Heart left ventricle (tissue), 16 donors: ENCODE measurements around the gene BORCS8. TPM values are rescaled to one million over a fixed set of nuclear protein-coding genes. Genes with fewer than 3 reads are reported as not detected.

Source experiments
- ATAC-seq, 4 donors: fragments of 200-7000 bp; cut with Tn5 transposase; one replicate each; pipeline ENCODE4 v1.9.1; 2020 to 2022; ENCODE audit warnings: moderate library complexity in 4 of 4, mild to moderate bottlenecking in 3 of 4, moderate number of reproducible peaks in 1 of 4
- DNase-seq, 5 donors: peaks; one replicate each; pipeline ENCODE4 v3.0.0-alpha.2; 2020
- H3K27ac ChIP-seq, 12 donors: fragments of 200-600 bp; sonication (generic) in 4 of 12; one replicate each; pipeline versions ENCODE4 v1.5.0 to v1.8.0; 2016 to 2022; ENCODE audit warnings: mild to moderate bottlenecking in 2 of 12
- H3K27me3 ChIP-seq, 9 donors: fragments of 200-600 bp; sonication (generic) in 2 of 9; one replicate each; pipeline versions ENCODE4 v1.5.1 to v1.8.0; 2016 to 2022; ENCODE audit warnings: mild to moderate bottlenecking in 3 of 9
- H3K36me3 ChIP-seq, 9 donors: fragments of 200-600 bp; sonication (generic) in 2 of 9; one replicate each; pipeline versions ENCODE4 v1.5.0 to v1.8.0; 2018 to 2022; ENCODE audit warnings: mild to moderate bottlenecking in 2 of 9
- H3K4me1 ChIP-seq, 12 donors: fragments of 200-600 bp; sonication (generic) in 4 of 12; one replicate each; pipeline versions ENCODE4 v1.5.0 to v1.8.0; 2016 to 2022; ENCODE audit warnings: mild to moderate bottlenecking in 3 of 12
- H3K4me3 ChIP-seq, 12 donors: fragments of 200-600 bp; sonication (generic) in 4 of 12; one replicate each; pipeline versions ENCODE4 v1.5.0 to v1.8.0; 2017 to 2022; ENCODE audit warnings: mild to moderate bottlenecking in 9 of 12, moderate library complexity in 4 of 12
- H3K9me3 ChIP-seq, 12 donors: fragments of 200-600 bp; sonication (generic) in 4 of 12; one replicate each; pipeline versions ENCODE4 v1.5.0 to v1.8.0; 2016 to 2022; ENCODE audit warnings: mild to moderate bottlenecking in 1 of 12
- CTCF ChIP-seq, 12 donors: fragments of 200-600 bp; sonication (generic) in 4 of 12; IDR thresholded peaks; one replicate each; pipeline versions ENCODE4 v1.5.0 to v1.8.0; 2018 to 2022; ENCODE audit warnings: antibody characterized with exemption in 12 of 12, mild to moderate bottlenecking in 5 of 12
- POLR2A ChIP-seq, 2 donors: fragments of 450-650 bp; IDR thresholded peaks; one replicate each; pipeline ENCODE4 v1.6.1; 2017; ENCODE audit warnings: antibody characterized with exemption in 2 of 2, mild to moderate bottlenecking in 2 of 2, moderate library complexity in 2 of 2
- WGBS, 4 donors: extraction: QIAGEN DNeasy Blood & Tissue Kit in 2 of 4; methylation state at CpG; one replicate each; pipeline versions ENCODE4 v1.1.5 to v1.1.7; 2013 to 2018; 5-methylcytosine and 5-hydroxymethylcytosine counted together
- intact Hi-C, 10 donors: fragments of 100-400 bp; cut with DNase I; formaldehyde crosslinking; loops; one replicate each; pipeline versions ENCODE4 v1.11.1 to v1.14.2; 2022
- polyA plus RNA-seq, 2 donors: library from polyadenylated mRNA; stranded (reverse); fragments of 200-250 nt; gene quantifications; one replicate each; pipeline ENCODE4 v1.2.3, GENCODE V29; 2013
- total RNA-seq, 9 donors: library from RNA; depleted of rRNA in 2 of 9; stranded (reverse); fragments of >200 nt in 2 of 9; fragmentation: NEBNext Ultra II Directional in 3 of 9; extraction: Animal tissue kit (Norgen Biotek cat#: 25700) in 3 of 9; gene quantifications; one replicate each; pipeline versions ENCODE4 v1.1.0 to v1.2.4, GENCODE V29; 2016 to 2023
- donor health status: ischemic (EF 13 %, LVEDD 7.1; RV severe dilation, severe dysfunction).
- donor health status: healthy with polysubstance abuse.
- donor health status: DM: no; HTN: yes; CAD: no.
- donor health status: DM: no; HTN: no; CAD: no.
- donor health status: ischemic (EF 25% LVEDD 6.9; RV normal size, moderate dysfunction).
- donor health status: ischemic (EF 25% LVEDD 5.7; RV mildly dilated, moderate dysfunction).
- donor health status: healthy.
- donor health status: DM: yes; HTN: yes; CAD: no.
- donor health status: ischemic (EF 35%, LVEDD 5.7; RV mildly dilated, moderate dysfunction).
- donor health status: nonischemic (EF 11% LVEDD 7.7; RV severe dilation, severe dysfunction).
- donor health status: DM: yes; HTN: yes; CAD: no.
- donor health status: PGD.
- donor health status: ischemic (EF 29% LVEDD 5.4; RV normal size, mild dysfunction).
- donor health status: nonischemic (EF 23%, LVEDD 6.1; RV moderate dilation, normal function).

Gene BORCS8
- total and polyA plus RNA-seq, 11 donors, result 14.4 to 28.9 (median 22.7) TPM

- WGBS, 4 donors, result 63 to 69% (median 67%) methylated on average over 7 to 9 of the region's 9 CpGs
- H3K9me3 ChIP-seq, result no peaks in the 10 kb centered on the region
- H3K27me3 ChIP-seq, result no peaks in the 10 kb centered on the region
- peak; percentile 15 to 63 (median 40) for TF ChIP-seq CTCF (IDR thresholded peaks at IDR 0.05)
- TF ChIP-seq POLR2A (IDR thresholded peaks at IDR 0.05), result no peak
- H3K27ac ChIP-seq, result no peak overlapping the region
- intact Hi-C loops, result loop anchor here in 1 of 10 donors (10.0 kb wide), 1 partner anchor 159 kb away; no protein-coding TSS in a partner anchor
- peaks cover 2 to 28% (median 21%) of the 10 kb centered on the region in 12 donors for H3K4me1 ChIP-seq
- DNase-seq, result no peak
- ATAC-seq, result peak in 3 of 4 donors; percentile 43 to 55 (median 54)
- H3K36me3 ChIP-seq, result peaks cover 0 to 50% (median 30%) of the 10 kb centered on the region in 9 donors
- H3K4me3 ChIP-seq, result no peak overlapping the region
Observed at GRCh38 chr19:19185853-19186740, 5.9 kb downstream of the BORCS8 start.

- H3K27ac ChIP-seq, result no peak overlapping the region
- no peaks in the 10 kb centered on the region for H3K27me3 ChIP-seq
- H3K9me3 ChIP-seq, result peaks cover 0 to 6% (median 0%) of the 10 kb centered on the region in 12 donors
- WGBS, 4 donors, result 92 to 94% (median 94%) methylated on average over 9 of the region's 9 CpGs
- H3K4me3 ChIP-seq, result no peak overlapping the region
- DNase-seq (no peak), ATAC-seq (no peak)
- peaks cover 0 to 62% (median 37%) of the 10 kb centered on the region in 9 donors for H3K36me3 ChIP-seq
- no peaks in the 10 kb centered on the region for H3K4me1 ChIP-seq
- intact Hi-C loops, result loop anchor here in 1 of 10 donors (10.0 kb wide), 1 partner anchor 163 kb away; no protein-coding TSS in a partner anchor
- TF ChIP-seq CTCF (IDR thresholded peaks at IDR 0.05) (no peak), POLR2A (IDR thresholded peaks at IDR 0.05) (no peak)
Observed at GRCh38 chr19:19181488-19181998, 10.4 kb downstream of the BORCS8 start.

- WGBS, 4 donors, result 84 to 91% (median 87%) methylated on average over 17 of the region's 17 CpGs
- Histone ChIP-seq H3K4me1 (no peaks in the 10 kb centered on the region), H3K9me3 (peaks cover 0 to 6% (median 0%) of the 10 kb centered on the region in 12 donors), H3K27me3 (no peaks in the 10 kb centered on the region), H3K27ac (no peak overlapping the region), H3K36me3 (peaks cover 0 to 65% (median 35%) of the 10 kb centered on the region in 9 donors), H3K4me3 (no peak overlapping the region)
- ATAC-seq (no peak), DNase-seq (no peak)
- no peak for TF ChIP-seq POLR2A (IDR thresholded peaks at IDR 0.05)
- no peak for TF ChIP-seq CTCF (IDR thresholded peaks at IDR 0.05)
- intact Hi-C loops, result loop anchor here in 2 of 10 donors (5.0 to 10.0 kb wide), 3 partner anchors 37 to 165 kb away; no protein-coding TSS in a partner anchor
Observed at GRCh38 chr19:19179548-19180441, 12.2 kb downstream of the BORCS8 start.
